Fibroblast of gingiva (primary cell): ENCODE data around the gene LLGL2.

Experiments used
- DNase-seq: peaks from one replicate; pipeline ENCODE4 v3.0.0-alpha.2; 2011; ENCODE audit warnings: low read depth

Gene LLGL2

GRCh38 chr17:75492555-75493168 lies 32.8 kb upstream of the LLGL2 start:
- DNase-seq = no peak

DNA sequence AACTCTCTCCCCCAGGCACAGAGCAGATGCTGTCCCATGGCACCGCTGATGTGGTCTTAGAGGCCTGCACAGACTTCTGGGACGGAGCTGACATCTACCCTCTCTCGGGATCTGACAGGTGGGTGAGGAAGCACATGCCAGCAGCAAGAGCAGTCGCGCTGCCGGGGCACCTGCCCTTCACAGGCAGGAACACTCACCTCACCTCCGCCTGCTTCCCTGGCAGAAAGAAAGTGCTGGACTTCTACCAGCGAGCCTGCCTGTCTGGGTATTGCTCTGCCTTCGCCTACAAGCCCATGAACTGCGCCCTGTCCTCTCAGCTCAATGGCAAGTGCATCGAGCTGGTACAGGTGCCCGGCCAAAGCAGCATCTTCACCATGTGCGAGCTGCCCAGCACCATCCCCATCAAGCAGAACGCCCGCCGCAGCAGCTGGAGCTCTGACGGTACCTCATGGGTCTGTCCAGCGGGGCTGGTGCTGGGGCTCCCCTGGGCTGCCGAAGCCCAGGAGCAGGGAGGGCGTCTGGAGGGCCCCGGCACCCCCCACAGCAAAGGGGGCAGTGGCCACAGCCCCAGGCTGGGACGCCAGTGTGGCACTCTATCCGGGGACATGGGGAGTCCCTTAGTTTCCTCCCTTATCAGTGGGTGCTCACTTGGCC lies 31.9 kb upstream of the LLGL2 start:
- DNase-seq = no peak

DNA sequence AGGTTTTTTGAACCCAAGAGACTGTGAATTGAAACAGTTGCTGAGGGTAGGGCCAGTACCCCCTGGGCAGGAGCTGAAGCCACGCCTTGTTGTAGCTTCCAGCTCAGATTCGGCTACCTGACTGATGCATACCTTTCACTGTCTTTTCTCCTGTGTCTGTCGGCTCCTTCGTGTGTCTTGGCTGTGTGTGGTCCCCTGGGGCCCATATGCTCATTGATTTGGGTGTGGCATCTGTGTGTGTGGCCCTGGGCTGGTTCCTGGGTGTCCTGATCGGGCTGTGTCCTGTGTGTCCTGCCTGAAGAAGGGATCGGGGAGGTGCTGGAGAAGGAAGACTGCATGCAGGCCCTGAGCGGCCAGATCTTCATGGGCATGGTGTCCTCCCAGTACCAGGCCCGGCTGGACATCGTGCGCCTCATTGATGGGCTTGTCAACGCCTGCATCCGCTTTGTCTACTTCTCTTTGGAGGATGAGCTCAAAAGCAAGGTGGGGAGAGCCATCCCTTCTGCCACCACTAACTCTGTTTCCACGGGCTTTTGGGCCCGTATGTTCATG lies 31.1 kb upstream of the LLGL2 start:
- DNase-seq = no peak

- DNase-seq = no peak
Measured at GRCh38 chr17:75496005-75496404, 29.5 kb upstream of the LLGL2 start.

DNA sequence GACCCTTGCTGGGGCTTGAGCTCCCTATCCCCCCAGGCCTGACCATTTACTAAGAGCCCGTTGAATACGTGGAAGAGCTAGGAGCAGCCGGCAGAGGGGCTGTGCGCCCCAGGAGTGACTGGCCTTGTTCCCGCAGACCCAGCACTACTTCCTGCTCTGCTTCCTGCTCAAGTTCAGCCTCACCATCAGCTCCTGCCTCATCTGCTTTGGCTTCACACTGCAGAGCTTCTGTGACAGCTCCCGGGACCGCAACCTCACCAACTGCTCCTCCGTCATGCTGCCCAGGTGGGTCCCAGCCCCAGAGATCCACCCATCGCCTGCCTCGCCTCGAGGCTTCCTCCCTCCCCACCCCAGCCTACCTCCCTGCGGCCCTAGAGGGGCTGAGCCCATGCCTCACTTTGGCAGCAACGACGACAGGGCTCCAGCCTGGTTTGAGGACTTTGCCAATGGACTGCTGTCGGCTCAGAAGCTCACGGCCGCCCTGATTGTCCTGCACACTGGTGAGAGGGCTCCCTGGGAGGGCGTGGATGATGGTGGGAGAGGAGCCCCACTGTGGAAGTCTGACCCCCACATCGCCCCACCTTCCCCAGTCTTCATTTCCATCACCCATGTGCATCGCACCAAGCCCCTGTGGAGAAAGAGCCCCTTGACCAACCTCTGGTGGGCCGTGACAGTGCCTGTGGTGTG lies 27.3 kb upstream of the LLGL2 start:
- DNase-seq = no peak

GRCh38 chr17:75498726-75499213 lies 26.7 kb upstream of the LLGL2 start:
- no peak for DNase-seq

GRCh38 chr17:75499313-75500022 lies 26.0 kb upstream of the LLGL2 start:
- DNase-seq = no peak

DNA sequence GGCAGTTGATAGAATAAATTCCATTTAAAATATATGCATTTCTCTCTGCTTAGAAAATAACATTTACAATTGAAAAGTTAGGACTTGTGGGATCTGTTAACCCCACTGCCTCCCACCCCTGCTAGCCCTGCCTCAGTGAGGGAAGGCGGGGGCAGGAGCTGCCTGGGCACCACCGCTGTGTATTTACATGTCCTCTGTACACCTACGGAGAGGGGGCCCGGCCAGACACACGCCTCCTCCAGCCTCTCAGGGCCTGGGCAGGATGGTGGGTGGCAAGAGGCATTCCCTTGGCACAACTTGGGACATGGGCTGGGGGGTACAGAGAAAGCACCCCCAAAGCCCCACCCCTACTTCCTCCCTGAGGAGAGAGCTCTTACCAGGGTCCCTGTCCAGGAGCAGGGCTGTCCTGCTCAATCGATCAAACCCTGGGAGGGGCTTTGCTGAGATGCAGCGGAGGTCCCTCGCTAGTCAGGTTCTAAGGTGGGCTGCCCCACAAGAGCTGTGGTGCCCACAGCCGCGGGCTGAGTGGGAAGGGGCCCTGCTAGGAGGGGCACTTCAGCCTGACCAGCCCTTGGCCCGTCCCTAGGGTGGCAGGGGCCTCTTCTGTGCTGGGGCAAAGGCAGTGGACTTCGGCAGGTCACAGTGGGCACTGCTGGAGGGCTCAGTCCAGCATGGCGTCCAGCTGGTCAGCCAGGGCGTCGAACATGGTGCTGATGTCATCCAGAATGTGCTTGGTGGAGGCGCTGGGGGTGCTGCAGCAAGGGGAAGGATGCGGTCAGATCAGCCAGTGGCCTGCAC lies 24.9 kb upstream of the LLGL2 start:
- DNase-seq = no peak

DNA sequence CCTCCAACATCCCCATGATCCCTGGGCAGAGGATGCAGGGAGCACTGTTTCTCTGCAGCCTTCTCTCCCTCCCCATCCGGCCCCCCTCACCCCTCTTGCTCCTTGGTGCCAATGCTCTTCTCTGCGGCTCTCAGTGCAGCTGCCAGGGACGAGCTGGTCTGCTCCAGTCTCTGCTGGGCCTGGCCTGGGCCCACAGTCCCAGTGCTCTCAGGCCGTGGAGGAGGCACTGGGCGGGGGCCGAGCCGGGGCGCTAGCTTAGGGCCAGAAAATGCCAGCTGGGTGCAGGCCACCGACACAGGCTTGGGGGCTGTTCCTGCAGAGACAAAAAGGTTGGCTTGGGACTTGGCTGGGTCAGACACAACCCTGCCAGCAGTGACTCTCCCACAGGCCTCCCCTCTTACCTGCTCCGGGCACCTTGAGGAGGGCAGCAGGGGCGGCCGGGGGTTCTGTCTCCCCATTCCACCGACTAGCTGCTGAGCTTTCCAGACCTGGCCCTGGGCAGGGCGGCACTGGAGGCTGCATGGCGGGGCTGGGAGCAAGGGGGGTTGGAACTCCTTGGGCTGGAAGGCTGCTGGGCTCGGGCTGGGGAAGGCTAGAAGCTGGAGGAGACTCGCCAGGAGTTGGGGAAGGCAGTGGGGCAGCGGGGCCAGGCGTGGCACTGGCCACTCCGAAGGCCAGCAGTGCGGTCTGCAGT lies 24.0 kb upstream of the LLGL2 start:
- no peak for DNase-seq

- DNase-seq = no peak
Measured at GRCh38 chr17:75502072-75502720, 23.3 kb upstream of the LLGL2 start.

DNA sequence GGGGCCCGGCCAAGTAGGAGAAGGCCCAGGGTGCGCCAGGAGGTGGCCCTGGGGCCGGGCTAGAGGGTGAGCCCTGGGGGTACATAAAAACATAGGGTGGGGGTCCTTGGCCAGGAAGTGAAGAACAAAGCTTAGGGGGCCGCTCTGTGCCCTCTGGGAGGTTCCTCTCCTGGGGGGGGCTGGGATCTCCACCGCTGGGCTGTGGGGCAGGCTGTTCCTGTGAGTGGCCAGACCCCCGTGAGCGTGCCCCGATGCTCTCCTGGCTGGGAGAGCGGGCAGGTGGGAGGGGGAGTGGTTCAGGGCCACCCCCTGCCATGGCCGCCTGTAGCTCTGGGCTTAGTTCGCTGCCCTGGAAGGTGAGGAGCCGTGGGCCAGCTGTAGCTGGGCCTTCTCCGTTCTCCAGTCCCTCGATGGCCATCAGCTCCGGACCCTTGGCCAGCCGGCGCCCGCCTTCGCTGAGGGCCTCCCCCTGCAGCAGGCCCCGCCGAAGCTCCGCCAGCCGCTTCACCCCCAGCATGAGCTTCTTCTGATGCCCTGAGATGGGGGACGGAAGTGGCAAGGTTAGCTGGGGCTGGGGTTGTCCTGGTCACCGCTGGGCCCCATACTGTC lies 22.7 kb upstream of the LLGL2 start:
- DNase-seq = no peak

DNA sequence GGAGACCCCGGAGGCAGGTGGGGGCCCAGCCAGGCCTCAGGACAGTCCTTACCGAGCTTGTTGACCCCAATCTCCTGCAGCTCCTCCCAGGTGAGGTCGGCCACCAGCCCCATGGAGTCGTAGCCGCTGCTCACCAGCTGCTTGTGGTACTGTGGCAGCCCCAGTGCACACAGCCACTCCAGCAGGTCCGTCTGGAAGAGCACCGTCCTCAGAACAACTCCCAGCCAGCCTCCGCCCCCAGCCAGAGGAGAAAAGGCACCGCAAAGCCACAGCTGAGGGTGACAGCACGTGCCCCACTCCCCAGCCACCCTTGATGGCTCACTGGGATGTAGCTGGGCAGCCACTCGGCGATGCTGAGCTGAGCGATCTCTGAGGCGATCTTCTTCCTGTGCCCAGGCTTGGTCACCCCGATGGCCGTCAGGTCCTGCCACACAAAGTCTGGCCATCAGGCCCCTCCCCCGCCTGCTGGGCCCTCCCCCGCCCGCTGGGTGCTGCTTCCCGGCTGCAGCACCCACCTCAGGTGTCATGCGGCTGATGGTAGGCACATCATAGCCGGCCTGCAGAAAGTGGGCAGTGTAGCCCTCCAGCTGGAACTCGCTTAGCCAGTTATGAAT lies 22.1 kb upstream of the LLGL2 start:
- DNase-seq = no peak

DNA sequence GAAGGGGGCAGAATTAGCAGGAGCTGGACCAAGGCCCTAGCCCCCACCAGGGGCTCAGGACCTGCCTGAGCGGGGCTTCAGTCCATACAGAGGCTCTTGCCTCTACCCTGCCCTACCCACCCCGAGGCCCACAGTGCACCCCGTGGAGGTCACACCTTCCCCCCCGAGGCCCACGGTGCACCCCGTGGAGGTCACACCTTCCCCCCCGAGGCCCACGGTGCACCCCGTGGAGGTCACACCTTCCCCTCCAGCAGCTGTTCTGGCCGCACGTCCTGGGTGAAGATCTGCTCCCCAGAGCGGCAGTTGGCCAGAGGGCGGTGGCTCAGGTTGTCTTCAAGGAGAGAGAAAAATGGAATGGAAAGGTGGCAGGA lies 21.5 kb upstream of the LLGL2 start:
- DNase-seq = no peak

DNA sequence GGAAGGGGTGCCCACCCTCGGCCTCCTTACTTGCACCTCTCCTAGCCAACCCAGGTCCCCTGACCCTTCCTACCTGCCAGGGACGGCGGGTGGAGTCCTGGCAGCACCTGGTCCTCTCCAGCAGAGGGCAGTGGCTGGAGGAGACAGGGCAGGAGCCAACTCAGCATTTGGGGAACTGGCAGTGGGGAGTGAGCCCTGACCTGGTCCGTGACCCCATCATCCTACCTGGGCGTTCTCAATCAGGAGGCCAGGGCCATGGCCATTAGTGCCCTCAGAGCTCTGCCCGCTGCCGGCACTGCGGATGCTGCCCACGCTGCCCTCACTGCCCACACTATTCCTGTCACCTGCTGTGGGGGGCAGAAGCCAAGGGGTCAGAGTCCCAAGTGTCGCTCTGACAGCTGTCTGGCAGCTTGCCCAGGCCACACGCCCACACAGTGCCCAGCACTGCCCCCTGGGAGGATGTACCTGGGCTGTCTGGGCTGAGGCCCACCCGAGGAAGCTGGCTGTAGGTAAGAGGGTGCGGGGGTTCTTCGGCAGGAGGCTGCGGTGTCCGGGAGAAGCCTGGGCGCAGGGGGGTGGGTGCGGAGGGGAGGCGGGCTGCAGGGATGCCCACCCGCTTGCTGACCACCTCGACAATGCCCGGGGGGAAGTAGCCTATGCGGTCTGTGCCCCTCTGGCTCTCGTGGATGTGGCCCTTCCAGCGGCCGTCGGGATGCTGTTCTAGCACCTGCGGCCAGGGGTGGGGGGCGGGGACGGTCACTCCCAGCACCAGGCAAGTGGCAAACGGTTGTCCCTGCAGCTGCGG lies 20.9 kb upstream of the LLGL2 start:
- DNase-seq = no peak

GRCh38 chr17:75505152-75505409 lies 20.4 kb upstream of the LLGL2 start:
- no peak for DNase-seq

GRCh38 chr17:75505640-75506039 lies 19.9 kb upstream of the LLGL2 start:
- no peak for DNase-seq

DNA sequence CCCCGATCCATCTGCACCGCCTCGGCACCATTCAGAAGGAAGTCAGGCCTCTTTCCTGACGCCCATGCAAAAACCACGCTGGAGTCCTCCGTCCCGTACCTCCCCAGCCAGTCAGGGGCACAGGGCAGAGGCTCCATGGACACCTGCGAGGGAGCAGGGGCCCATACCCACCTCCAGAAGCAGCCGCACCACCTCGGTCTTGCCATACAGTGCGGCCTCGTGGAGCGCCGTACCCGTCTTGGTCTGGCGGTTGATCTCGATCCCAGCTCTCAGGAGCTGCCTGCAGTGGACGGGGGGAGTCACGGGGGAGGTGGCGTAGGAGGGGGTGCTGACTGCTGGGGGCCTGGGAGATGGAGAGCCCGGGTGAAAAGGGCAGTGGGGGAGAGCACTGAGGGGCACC lies 19.4 kb upstream of the LLGL2 start:
- DNase-seq = no peak

DNA sequence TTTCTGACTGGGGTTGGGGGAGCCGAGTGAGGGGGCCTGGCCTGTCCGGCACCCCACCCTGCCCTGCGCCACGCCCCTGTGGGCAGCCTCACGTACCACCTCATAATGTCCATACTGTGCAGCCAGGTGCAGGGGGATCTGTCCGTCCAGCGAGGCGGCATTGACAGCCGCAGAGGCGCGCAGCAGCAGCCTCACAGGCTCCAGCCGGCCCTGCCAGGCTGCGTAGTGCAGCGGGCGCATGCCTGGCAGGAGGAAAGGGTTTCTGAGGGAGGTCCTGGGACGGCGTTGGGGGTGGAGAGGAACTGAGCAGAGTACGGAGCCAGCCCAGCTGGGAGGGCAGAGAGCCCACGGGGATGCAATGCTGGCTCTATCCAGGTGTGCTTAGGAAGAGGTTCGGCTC lies 18.6 kb upstream of the LLGL2 start:
- DNase-seq = no peak
